Type B pancreatic cell (in vitro differentiated cells): ENCODE measurements around the gene BCAP31. TPM values are rescaled to one million over a fixed set of nuclear protein-coding genes. Genes with fewer than 3 reads are reported as not detected.

ENCODE experiments used
- DNase-seq: peaks from one replicate; pipeline ENCODE4 v3.0.0; 2021; ENCODE audit warnings: mixed read lengths; ENCODE audit not compliant: unreplicated experiment; ENCODE audit errors: extremely low spot score
- H3K27ac Mint-ChIP-seq: 2 replicates; pipeline ENCODE4 v1.8.0; 2021; ENCODE audit warnings: mild to moderate bottlenecking, mixed read lengths
- H3K27me3 Mint-ChIP-seq: 2 replicates; pipeline ENCODE4 v1.8.0; 2021; ENCODE audit warnings: mixed read lengths
- H3K36me3 Mint-ChIP-seq: 2 replicates; pipeline ENCODE4 v1.8.0; 2021; ENCODE audit warnings: mixed read lengths
- H3K4me1 Mint-ChIP-seq: one replicate; pipeline ENCODE4 v1.8.0; 2021; ENCODE audit warnings: mixed read lengths; ENCODE audit not compliant: unreplicated experiment
- H3K4me3 Mint-ChIP-seq: 2 replicates; pipeline ENCODE4 v1.8.0; 2021; ENCODE audit warnings: mild to moderate bottlenecking, mixed read lengths
- H3K9me3 Mint-ChIP-seq: 2 replicates; pipeline ENCODE4 v1.8.0; 2021; ENCODE audit warnings: mixed read lengths
- CTCF ChIP-seq: fragments of 200-600 bp; sonication (generic); conservative IDR thresholded peaks from 2 replicates; pipeline ENCODE4 v1.5.0; 2021; ENCODE audit warnings: antibody characterized with exemption, mild to moderate bottlenecking
- total RNA-seq: library from RNA; stranded (reverse); gene quantifications from 2 replicates; pipeline ENCODE4 v1.2.1, GENCODE V29; 2021; ENCODE audit warnings: low replicate concordance

BCAP31 gene
- total RNA-seq, 1 donor from 2014 or later = 160 TPM

- H3K4me3 Mint-ChIP-seq = no peak overlapping the region
- H3K9me3 Mint-ChIP-seq = no peaks in the 10 kb centered on the region
- H3K36me3 Mint-ChIP-seq = peaks cover 9% of the 10 kb centered on the region
- H3K27ac Mint-ChIP-seq = no peak overlapping the region
- DNase-seq = no peak
- no peaks in the 10 kb centered on the region for H3K27me3 Mint-ChIP-seq
- no peaks in the 10 kb centered on the region for H3K4me1 Mint-ChIP-seq
- TF ChIP-seq CTCF = peak; percentile 40
Observed at GRCh38 chrX:153735274-153735673, 11.1 kb upstream of the BCAP31 start.

GRCh38 chrX:153734871-153735270 is 10.7 kb upstream of the BCAP31 start:
- H3K9me3 Mint-ChIP-seq = no peaks in the 10 kb centered on the region
- H3K4me3 Mint-ChIP-seq = no peak overlapping the region
- no peak for TF ChIP-seq CTCF
- DNase-seq = no peak
- no peaks in the 10 kb centered on the region for H3K27me3 Mint-ChIP-seq
- peaks cover 9% of the 10 kb centered on the region for H3K36me3 Mint-ChIP-seq
- no peaks in the 10 kb centered on the region for H3K4me1 Mint-ChIP-seq
- H3K27ac Mint-ChIP-seq = no peak overlapping the region

GRCh38 chrX:153733651-153734240 is 9.6 kb upstream of the BCAP31 start:
- TF ChIP-seq CTCF = no peak
- no peaks in the 10 kb centered on the region for H3K27me3 Mint-ChIP-seq
- H3K9me3 Mint-ChIP-seq = no peaks in the 10 kb centered on the region
- no peak overlapping the region for H3K27ac Mint-ChIP-seq
- no peaks in the 10 kb centered on the region for H3K4me1 Mint-ChIP-seq
- peaks cover 9% of the 10 kb centered on the region for H3K36me3 Mint-ChIP-seq
- no peak overlapping the region for H3K4me3 Mint-ChIP-seq
- no peak for DNase-seq

GRCh38 chrX:153732401-153732800 is 8.2 kb upstream of the BCAP31 start:
- no peaks in the 10 kb centered on the region for H3K9me3 Mint-ChIP-seq
- no peak for DNase-seq
- H3K4me1 Mint-ChIP-seq = peaks cover 3% of the 10 kb centered on the region
- H3K27me3 Mint-ChIP-seq = no peaks in the 10 kb centered on the region
- no peak overlapping the region for H3K27ac Mint-ChIP-seq
- peaks cover 9% of the 10 kb centered on the region for H3K36me3 Mint-ChIP-seq
- H3K4me3 Mint-ChIP-seq = no peak overlapping the region
- TF ChIP-seq CTCF = no peak

GRCh38 chrX:153731845-153732215 is 7.6 kb upstream of the BCAP31 start:
- peaks cover 3% of the 10 kb centered on the region for H3K4me1 Mint-ChIP-seq

More at GRCh38 chrX:153731845-153732215, 7.6 kb upstream of the BCAP31 start:
- no peak for TF ChIP-seq CTCF
- Mint-ChIP-seq H3K27me3 (no peaks in the 10 kb centered on the region), H3K27ac (no peak overlapping the region), H3K36me3 (peaks cover 9% of the 10 kb centered on the region), H3K4me3 (no peak overlapping the region), H3K9me3 (no peaks in the 10 kb centered on the region)
- DNase-seq = no peak
